ENCODE measurements around the gene MIEF1.

The MIEF1 gene

DNA sequence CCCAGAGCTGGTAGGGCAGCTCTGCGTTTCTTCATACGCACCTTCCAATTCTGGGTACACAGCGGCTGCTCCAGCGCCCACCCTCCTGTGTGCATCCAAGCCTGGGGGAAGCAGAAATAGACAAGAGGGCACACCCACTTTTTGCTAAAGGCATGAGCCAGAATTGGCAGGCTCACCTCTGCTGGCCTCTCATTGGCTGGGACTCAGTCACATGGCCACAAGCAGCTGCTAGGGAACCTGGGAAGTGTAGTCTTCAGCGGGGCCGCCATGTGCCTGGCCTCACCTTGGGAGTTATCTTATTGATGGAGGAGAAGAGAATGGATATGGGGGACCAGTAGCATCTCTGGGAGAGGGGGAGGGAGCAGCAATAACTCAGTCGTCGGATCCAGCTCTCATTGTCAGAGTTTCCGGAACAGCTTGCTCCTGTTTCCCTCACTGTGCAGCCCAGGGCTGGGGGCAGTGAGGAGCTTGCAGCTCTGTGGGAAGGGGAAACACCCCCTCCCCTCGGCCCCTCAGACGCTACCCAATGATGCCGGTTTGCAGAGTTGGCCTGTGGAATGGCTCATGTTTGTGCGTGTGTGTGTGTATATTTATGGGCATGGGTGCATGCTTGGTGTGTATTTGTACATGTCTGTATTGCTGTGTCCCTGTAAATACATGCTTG, 11.8 kb upstream of the MIEF1 start:
- TF ChIP-seq, protein P1, sequence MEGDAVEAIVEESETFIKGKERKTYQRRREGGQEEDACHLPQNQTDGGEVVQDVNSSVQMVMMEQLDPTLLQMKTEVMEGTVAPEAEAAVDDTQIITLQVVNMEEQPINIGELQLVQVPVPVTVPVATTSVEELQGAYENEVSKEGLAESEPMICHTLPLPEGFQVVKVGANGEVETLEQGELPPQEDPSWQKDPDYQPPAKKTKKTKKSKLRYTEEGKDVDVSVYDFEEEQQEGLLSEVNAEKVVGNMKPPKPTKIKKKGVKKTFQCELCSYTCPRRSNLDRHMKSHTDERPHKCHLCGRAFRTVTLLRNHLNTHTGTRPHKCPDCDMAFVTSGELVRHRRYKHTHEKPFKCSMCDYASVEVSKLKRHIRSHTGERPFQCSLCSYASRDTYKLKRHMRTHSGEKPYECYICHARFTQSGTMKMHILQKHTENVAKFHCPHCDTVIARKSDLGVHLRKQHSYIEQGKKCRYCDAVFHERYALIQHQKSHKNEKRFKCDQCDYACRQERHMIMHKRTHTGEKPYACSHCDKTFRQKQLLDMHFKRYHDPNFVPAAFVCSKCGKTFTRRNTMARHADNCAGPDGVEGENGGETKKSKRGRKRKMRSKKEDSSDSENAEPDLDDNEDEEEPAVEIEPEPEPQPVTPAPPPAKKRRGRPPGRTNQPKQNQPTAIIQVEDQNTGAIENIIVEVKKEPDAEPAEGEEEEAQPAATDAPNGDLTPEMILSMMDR (IDR thresholded peaks at IDR 0.05; ENCODE audit: low read depth, low read length, missing control alignments) = no peak
- H3K4me3 ChIP-seq (replicated peaks; ENCODE audit: low read depth, low read length) = no peak overlapping the region
- no peak for DNase-seq (ENCODE audit: extremely low read depth, low read depth)

DNA sequence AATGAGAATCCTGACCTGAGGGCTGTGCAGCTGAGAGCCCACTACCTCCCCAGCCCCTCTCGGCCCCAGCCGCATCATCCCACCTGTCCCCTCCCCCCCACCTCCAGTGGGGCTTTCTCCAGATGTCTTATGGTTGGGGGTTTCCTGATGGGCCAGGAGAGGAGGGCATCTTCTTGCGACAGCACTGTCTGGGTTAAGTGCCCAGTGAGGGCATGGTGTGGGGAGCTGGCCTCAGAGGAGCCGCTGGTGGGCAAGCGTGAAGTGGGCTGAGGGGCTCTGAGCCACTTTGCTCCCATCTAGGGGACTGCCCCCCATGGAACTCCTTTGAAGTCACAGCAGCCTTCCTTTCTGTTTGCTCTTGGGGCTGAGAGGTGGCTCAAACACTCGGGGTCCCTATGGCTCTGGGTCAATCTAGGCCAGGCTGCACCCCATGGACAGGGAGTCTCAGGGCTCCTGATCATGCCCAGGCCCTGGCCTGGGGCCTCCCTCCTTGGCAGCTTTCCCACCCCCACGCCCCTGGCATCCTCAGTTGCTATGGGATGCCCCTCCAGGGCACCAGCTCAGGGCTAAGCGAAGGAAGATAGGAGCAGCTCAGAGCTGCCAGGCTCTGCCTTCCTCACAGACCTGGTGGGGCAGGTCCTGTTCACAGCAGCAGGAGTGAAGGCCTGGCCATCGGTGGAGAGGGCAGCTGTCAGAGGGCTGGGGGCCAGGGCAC, 11.0 kb upstream of the MIEF1 start:
- DNase-seq (ENCODE audit: extremely low read depth, low read depth) = no peak
- no peak overlapping the region for H3K4me3 ChIP-seq (replicated peaks; ENCODE audit: low read depth, low read length)
- TF ChIP-seq, protein P1 (IDR thresholded peaks at IDR 0.05; ENCODE audit: low read depth, low read length, missing control alignments) = no peak

DNA sequence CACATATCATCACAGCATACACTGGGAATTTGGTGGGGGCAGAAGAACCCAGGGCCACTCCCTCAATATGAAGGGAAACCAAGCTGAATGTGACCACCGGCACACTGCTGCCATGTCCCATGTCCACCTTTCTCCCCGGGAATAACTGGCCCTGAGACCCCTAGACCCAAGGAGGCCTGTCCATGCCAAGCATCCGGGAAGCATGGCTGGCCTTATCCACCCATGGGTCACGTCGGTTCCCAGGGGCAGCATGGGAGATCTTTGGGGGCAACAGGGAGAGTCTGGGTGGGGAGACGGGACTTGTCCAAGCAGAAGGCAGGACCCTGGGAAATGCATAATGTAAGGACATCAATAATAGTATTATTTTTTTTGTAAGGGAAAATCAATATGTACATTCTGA, 10.4 kb upstream of the MIEF1 start:
- TF ChIP-seq, protein P1 (IDR thresholded peaks at IDR 0.05; ENCODE audit: low read depth, low read length, missing control alignments) = no peak
- DNase-seq (ENCODE audit: extremely low read depth, low read depth) = no peak
- no peak overlapping the region for H3K4me3 ChIP-seq (replicated peaks; ENCODE audit: low read depth, low read length)

DNA sequence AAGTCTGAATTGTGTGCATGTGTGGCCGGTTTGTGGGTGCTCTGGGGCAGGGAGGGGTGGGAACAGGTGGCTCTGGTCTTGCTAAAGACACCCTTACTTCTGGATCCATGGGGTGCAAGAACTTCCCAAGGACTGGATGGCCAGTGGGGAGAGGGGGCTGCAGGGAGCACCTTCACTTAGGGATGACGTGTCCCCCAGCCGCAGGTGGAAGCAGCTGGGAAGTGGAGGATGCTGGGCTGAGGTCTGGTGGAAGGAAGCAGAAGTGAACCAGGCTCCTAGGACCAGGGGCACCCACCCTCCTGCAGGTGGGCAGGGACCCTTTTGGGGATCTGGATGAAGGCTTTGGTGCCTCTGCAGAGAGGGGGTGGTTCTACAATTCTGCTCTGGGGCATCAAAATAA, 9.9 kb upstream of the MIEF1 start:
- DNase-seq (ENCODE audit: extremely low read depth, low read depth) = no peak
- TF ChIP-seq, protein P1 (IDR thresholded peaks at IDR 0.05; ENCODE audit: low read depth, low read length, missing control alignments) = no peak
- no peak overlapping the region for H3K4me3 ChIP-seq (replicated peaks; ENCODE audit: low read depth, low read length)

DNA sequence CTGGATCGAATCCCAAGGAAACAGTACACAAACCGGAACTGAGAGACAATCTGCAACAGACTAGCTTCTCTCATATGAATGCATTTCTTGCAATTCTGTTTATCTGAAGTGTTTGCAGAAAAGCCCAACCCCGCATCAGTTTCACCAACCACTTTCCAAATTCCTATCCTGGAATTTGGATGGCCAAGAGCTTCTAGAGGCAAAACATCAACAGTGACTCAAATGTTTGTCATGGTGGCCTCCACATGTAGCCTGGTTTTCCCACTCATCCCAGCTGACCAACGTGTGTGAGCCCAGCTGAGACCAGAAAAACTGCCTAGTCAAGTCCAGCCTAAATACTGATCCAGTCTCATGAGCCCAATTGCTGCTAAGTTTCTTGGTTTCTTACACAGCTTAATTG, 8.3 kb upstream of the MIEF1 start:
- no peak overlapping the region for H3K4me3 ChIP-seq (replicated peaks; ENCODE audit: low read depth, low read length)
- no peak for DNase-seq (ENCODE audit: extremely low read depth, low read depth)
- TF ChIP-seq, protein P1 (IDR thresholded peaks at IDR 0.05; ENCODE audit: low read depth, low read length, missing control alignments) = no peak

DNA sequence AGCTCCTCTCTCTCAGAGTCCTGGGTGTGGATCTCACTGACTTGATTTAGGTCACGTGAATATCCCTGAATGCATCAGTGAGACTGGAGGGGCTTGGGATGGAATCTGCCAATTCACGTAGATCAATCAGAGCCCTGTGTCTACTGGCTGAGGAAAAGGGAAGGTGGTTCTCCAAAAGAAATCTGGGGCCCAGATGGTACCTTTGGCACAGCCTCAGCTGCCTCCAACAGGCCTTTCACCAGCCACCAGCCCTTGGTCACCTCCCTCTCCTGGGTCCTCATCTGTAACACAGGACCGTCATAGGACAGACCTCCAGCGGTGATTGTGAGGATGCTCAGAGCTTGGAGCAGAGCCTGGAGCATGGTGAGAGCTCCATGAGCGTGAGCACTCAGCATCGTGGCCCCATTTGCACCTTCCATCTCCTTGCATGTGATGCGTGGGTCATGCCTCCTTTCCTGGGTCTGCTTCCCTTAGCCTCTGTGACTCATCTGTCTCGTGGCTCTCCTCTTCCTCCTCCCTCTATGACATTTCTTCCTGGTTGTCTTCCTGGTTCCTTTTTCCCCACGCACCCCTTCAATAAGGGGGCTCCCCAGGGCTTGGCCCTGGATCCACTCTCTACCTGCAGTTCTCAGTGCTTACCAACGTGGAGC, 7.5 kb upstream of the MIEF1 start:
- TF ChIP-seq, protein P1 (IDR thresholded peaks at IDR 0.05; ENCODE audit: low read depth, low read length, missing control alignments) = no peak
- no peak for DNase-seq (ENCODE audit: extremely low read depth, low read depth)
- no peak overlapping the region for H3K4me3 ChIP-seq (replicated peaks; ENCODE audit: low read depth, low read length)
